ENCODE measurements around the gene SLF2.

DNA sequence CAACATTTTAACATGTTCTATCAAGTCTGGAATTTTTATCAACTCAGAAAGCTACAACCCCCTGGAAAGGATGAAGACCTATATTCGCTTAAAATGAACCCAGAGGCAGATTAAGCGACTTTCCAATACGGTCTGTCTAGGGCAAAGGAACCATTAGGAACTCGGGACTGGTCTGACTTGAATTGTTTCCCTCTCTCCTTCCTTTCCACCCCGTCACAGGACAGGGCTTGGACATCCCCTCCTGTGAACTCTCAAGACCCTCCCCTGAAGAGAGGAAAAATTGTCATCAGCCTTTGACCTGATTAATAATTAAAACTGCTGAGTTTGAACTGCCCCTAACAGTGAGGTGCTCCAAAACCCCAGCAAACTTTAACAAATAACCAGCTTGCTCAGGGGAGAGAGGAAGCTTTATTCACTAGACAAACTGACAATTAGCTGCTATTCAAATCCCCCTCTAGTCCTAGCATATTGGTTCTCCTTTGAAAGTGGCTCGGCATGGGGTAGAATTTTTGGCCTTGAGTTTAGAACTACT, 22.6 kb upstream of the SLF2 start:
- TF ChIP-seq CTCF (IDR thresholded peaks at IDR 0.05 in 8 of 11, conservative IDR thresholded peaks at IDR 0.05 in 3 of 11) (no peak), POLR2AphosphoS5 (IDR thresholded peaks at IDR 0.05) (no peak), POLR2A (IDR thresholded peaks at IDR 0.05) (no peak)
